GM12801 (cell line): ENCODE results near the gene CAMK2B.

ENCODE experiments used
- TF ChIP-seq, protein P1 (sequence below): IDR thresholded peaks from one replicate; pipeline ENCODE4 v1.5.1; 2011; ENCODE audit warnings: control low read depth; ENCODE audit not compliant: insufficient read length; ENCODE audit errors: extremely low read depth

CAMK2B gene

GRCh38 chr7:44288811-44289340 is 36.5 kb downstream of the CAMK2B start:
- TF ChIP-seq, protein P1, sequence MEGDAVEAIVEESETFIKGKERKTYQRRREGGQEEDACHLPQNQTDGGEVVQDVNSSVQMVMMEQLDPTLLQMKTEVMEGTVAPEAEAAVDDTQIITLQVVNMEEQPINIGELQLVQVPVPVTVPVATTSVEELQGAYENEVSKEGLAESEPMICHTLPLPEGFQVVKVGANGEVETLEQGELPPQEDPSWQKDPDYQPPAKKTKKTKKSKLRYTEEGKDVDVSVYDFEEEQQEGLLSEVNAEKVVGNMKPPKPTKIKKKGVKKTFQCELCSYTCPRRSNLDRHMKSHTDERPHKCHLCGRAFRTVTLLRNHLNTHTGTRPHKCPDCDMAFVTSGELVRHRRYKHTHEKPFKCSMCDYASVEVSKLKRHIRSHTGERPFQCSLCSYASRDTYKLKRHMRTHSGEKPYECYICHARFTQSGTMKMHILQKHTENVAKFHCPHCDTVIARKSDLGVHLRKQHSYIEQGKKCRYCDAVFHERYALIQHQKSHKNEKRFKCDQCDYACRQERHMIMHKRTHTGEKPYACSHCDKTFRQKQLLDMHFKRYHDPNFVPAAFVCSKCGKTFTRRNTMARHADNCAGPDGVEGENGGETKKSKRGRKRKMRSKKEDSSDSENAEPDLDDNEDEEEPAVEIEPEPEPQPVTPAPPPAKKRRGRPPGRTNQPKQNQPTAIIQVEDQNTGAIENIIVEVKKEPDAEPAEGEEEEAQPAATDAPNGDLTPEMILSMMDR = no peak

DNA sequence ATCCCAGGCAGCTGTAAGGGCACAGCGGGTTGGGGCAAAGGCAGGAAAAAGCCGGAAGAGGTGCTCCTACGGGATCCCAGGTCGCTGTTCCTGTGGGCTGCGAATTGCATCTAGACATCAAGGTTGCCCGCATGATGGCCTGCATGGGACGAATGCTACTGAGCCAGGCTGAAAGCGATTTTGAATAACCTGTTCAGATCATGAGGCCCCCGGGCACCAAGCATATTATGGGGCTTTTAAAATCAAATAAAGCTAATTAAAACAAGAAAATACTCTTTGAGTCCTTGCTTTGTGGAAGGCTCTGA is 37.1 kb downstream of the CAMK2B start:
- TF ChIP-seq, protein P1 = no peak

DNA sequence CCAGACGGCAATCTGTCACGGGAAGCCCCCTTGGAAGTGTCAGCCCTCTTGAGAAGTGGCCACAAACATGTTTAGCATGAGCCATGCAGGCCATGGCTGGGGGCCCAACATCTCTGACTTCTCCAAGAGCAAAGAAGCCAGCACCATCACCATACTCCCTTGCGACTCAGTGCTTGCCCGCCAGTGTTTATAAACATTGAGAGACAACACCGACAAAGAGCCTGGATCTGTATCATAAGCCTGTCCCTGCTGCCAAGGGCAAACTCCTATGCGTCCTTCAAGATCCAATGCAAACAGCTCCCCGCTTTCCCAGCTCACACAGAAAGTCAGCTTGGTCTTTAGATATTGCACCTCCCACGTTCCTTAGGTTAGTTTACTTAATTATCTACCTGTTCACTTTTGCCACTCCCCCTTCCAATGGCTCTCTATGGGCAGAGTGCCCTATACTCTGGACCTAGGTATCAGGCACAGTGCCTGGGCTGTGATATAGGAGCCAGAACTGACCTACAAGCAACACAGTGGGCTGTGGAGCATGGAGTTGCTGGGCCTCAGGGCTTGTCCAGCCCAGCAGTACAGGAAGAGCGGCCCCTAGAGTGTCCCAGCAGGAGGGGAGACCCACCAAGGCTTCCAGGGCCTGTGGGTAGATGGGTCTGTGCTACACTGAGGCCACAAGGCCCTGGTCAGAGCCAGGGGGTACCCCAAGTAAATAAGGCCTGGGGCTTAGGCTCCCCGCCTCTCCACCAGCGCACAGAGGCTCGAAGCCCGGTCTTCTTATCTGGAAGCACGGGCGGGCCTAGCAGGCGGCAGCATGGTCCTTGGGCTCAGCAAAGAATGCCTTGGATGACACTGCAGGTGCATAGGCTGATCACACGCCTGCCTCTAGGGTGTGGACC is 37.7 kb downstream of the CAMK2B start:
- TF ChIP-seq, protein P1 = no peak

GRCh38 chr7:44286618-44287487 is 38.5 kb downstream of the CAMK2B start:
- TF ChIP-seq, protein P1 = no peak

GRCh38 chr7:44286182-44286617 is 39.2 kb downstream of the CAMK2B start:
- TF ChIP-seq, protein P1 = no peak

DNA sequence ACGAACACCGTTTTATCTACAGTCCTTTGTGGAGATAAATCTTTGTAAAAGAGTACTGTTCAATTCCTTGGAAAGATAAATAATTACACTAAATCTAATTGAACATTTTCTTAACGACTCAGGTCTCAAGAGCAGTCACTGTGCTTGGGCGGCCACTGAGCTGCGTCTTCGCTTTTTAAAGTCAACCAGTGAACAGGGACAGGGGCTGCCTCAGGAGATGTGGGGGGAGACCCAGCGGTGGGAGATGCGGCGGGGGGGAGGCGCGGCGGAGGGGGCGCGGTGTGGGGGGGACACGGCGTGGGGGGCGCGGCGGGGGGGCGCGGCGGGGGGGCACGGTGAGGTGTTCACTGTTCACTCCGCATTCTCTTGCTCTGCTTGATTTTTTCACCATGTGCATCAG is 39.8 kb downstream of the CAMK2B start:
- TF ChIP-seq, protein P1 = no peak

- TF ChIP-seq, protein P1 = no peak
Measured at GRCh38 chr7:44284881-44285541, 40.4 kb downstream of the CAMK2B start.
